ENCODE measurements around the gene CABCOCO1.

CABCOCO1 gene

DNA sequence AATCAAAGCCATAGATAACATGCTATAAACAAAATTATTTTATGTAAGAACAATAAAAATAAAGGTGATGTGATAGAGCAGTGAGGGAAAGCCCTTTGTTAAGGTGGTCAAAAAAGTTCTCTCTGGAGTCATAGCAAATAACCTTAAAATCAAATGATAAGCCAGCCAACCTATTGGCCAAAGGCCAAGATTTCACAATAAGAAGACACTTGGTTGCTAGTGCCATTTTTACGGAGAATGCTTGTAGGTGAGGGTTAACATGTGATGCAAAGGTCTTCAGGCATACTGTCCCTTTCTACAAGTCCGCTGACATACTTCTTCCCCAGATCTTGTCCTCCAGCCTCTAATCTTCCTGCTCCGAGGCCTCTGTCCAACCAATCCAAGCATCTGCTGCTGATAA, 140.5 kb downstream of the CABCOCO1 start:
- H3K4me3 Mint-ChIP-seq = no peak overlapping the region
- ATAC-seq (ENCODE audit: low read depth) (no peak), DNase-seq (ENCODE audit: low spot score in 2 of 2) (no peak)
- H3K36me3 Mint-ChIP-seq = no peaks in the 10 kb centered on the region
- no peak overlapping the region for H3K27ac Mint-ChIP-seq
- no peaks in the 10 kb centered on the region for H3K4me1 Mint-ChIP-seq
- no peaks in the 10 kb centered on the region for H3K27me3 Mint-ChIP-seq
- no peaks in the 10 kb centered on the region for H3K9me3 Mint-ChIP-seq

DNA sequence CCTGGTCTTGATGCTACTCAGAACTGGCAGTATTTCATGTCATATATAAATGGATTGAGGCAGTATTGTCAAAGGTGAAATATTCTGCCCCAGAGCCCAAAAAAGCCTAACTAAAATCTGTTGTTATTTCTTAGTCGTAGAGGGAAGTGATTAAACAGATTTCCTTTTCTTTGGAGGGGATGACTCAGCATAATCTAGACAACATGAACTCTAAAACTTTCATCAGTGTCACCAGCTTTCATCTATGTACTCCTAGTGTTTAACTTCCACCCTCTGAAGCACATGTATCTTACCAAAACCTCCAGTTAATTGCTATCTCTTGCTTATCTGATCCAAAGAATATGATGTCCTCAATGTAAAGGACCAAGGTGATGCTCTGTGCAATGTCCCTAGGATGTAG, 141.7 kb downstream of the CABCOCO1 start:
- H3K9me3 Mint-ChIP-seq = no peaks in the 10 kb centered on the region
- H3K4me3 Mint-ChIP-seq = no peak overlapping the region
- no peaks in the 10 kb centered on the region for H3K27me3 Mint-ChIP-seq
- no peaks in the 10 kb centered on the region for H3K36me3 Mint-ChIP-seq
- ATAC-seq (ENCODE audit: low read depth) (no peak), DNase-seq (ENCODE audit: low spot score in 2 of 2) (no peak)
- H3K4me1 Mint-ChIP-seq = no peaks in the 10 kb centered on the region
- H3K27ac Mint-ChIP-seq = no peak overlapping the region

GRCh38 chr10:61805091-61805490, 142.4 kb downstream of the CABCOCO1 start:
- DNase-seq (ENCODE audit: low spot score in 2 of 2) (no peak), ATAC-seq (ENCODE audit: low read depth) (no peak)
- Mint-ChIP-seq H3K36me3 (no peaks in the 10 kb centered on the region), H3K4me1 (no peaks in the 10 kb centered on the region), H3K9me3 (no peaks in the 10 kb centered on the region), H3K4me3 (no peak overlapping the region), H3K27me3 (peaks cover 2% of the 10 kb centered on the region), H3K27ac (no peak overlapping the region)

- no peaks in the 10 kb centered on the region for H3K9me3 Mint-ChIP-seq
- no peaks in the 10 kb centered on the region for H3K4me1 Mint-ChIP-seq
- ATAC-seq (ENCODE audit: low read depth) (no peak), DNase-seq (ENCODE audit: low spot score in 2 of 2) (no peak)
- no peaks in the 10 kb centered on the region for H3K36me3 Mint-ChIP-seq
- H3K27ac Mint-ChIP-seq = no peak overlapping the region
- H3K27me3 Mint-ChIP-seq = peaks cover 2% of the 10 kb centered on the region
- no peak overlapping the region for H3K4me3 Mint-ChIP-seq
Measured at GRCh38 chr10:61810263-61810662, 147.5 kb downstream of the CABCOCO1 start.

- Mint-ChIP-seq H3K4me1 (no peaks in the 10 kb centered on the region), H3K27ac (no peak overlapping the region), H3K9me3 (no peaks in the 10 kb centered on the region), H3K4me3 (no peak overlapping the region), H3K36me3 (no peaks in the 10 kb centered on the region), H3K27me3 (peaks cover 2% of the 10 kb centered on the region)
- DNase-seq (ENCODE audit: low spot score in 2 of 2) (no peak), ATAC-seq (ENCODE audit: low read depth) (no peak)
Measured at GRCh38 chr10:61812052-61812721, 149.5 kb downstream of the CABCOCO1 start.

DNA sequence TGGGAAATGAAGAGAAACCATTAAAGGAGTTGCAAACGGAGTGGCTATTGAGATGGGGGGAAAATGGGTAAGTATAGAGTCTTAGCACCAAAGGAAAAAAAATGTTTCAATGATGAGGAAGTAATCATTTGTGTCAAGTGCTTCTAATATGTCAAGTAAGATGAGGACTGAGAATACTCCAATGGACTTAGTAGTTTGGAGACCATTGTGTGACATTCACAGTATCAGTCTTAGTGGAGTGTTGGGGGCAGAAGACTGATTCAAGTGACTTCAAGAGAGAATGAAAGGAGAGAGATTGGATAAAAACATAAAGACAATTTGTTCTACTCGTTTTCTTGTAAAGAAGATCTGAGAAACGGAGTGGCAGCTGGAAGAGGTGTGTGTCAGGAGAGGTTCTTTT, 150.2 kb downstream of the CABCOCO1 start:
- Mint-ChIP-seq H3K4me1 (no peaks in the 10 kb centered on the region), H3K4me3 (no peak overlapping the region), H3K36me3 (no peaks in the 10 kb centered on the region), H3K27ac (no peak overlapping the region), H3K9me3 (no peaks in the 10 kb centered on the region), H3K27me3 (peaks cover 2% of the 10 kb centered on the region)
- ATAC-seq (ENCODE audit: low read depth) (no peak), DNase-seq (ENCODE audit: low spot score in 2 of 2) (no peak)

GRCh38 chr10:61814160-61814559, 151.4 kb downstream of the CABCOCO1 start:
- H3K27me3 Mint-ChIP-seq = peaks cover 2% of the 10 kb centered on the region
- DNase-seq (ENCODE audit: low spot score in 2 of 2) (no peak), ATAC-seq (ENCODE audit: low read depth) (no peak)
- H3K4me1 Mint-ChIP-seq = no peaks in the 10 kb centered on the region
- H3K4me3 Mint-ChIP-seq = no peak overlapping the region
- H3K9me3 Mint-ChIP-seq = no peaks in the 10 kb centered on the region
- no peak overlapping the region for H3K27ac Mint-ChIP-seq
- no peaks in the 10 kb centered on the region for H3K36me3 Mint-ChIP-seq

- H3K27me3 Mint-ChIP-seq = peaks cover 1% of the 10 kb centered on the region
- no peaks in the 10 kb centered on the region for H3K4me1 Mint-ChIP-seq
- H3K27ac Mint-ChIP-seq = no peak overlapping the region
- H3K36me3 Mint-ChIP-seq = no peaks in the 10 kb centered on the region
- no peak overlapping the region for H3K4me3 Mint-ChIP-seq
- no peak for DNase-seq (ENCODE audit: low spot score in 2 of 2)
- H3K9me3 Mint-ChIP-seq = no peaks in the 10 kb centered on the region
- no peak for ATAC-seq (ENCODE audit: low read depth)
Measured at GRCh38 chr10:61815496-61815895, 152.8 kb downstream of the CABCOCO1 start.
